Heart left ventricle (tissue), 16 donors: ENCODE data around the gene KLHL12. TPM values are rescaled to one million over a fixed set of nuclear protein-coding genes. Genes with fewer than 3 reads are reported as not detected.

Experiments used
- ATAC-seq, 4 donors: fragments of 200-7000 bp; cut with Tn5 transposase; one replicate each; pipeline ENCODE4 v1.9.1; 2020 to 2022; ENCODE audit warnings: moderate library complexity in 4 of 4, mild to moderate bottlenecking in 3 of 4, moderate number of reproducible peaks in 1 of 4
- DNase-seq, 5 donors: peaks; one replicate each; pipeline ENCODE4 v3.0.0-alpha.2; 2020
- H3K27ac ChIP-seq, 12 donors: fragments of 200-600 bp; sonication (generic) in 4 of 12; one replicate each; pipeline versions ENCODE4 v1.5.0 to v1.8.0; 2016 to 2022; ENCODE audit warnings: mild to moderate bottlenecking in 2 of 12
- H3K27me3 ChIP-seq, 9 donors: fragments of 200-600 bp; sonication (generic) in 2 of 9; one replicate each; pipeline versions ENCODE4 v1.5.1 to v1.8.0; 2016 to 2022; ENCODE audit warnings: mild to moderate bottlenecking in 3 of 9
- H3K36me3 ChIP-seq, 9 donors: fragments of 200-600 bp; sonication (generic) in 2 of 9; one replicate each; pipeline versions ENCODE4 v1.5.0 to v1.8.0; 2018 to 2022; ENCODE audit warnings: mild to moderate bottlenecking in 2 of 9
- H3K4me1 ChIP-seq, 12 donors: fragments of 200-600 bp; sonication (generic) in 4 of 12; one replicate each; pipeline versions ENCODE4 v1.5.0 to v1.8.0; 2016 to 2022; ENCODE audit warnings: mild to moderate bottlenecking in 3 of 12
- H3K4me3 ChIP-seq, 12 donors: fragments of 200-600 bp; sonication (generic) in 4 of 12; one replicate each; pipeline versions ENCODE4 v1.5.0 to v1.8.0; 2017 to 2022; ENCODE audit warnings: mild to moderate bottlenecking in 9 of 12, moderate library complexity in 4 of 12
- H3K9me3 ChIP-seq, 12 donors: fragments of 200-600 bp; sonication (generic) in 4 of 12; one replicate each; pipeline versions ENCODE4 v1.5.0 to v1.8.0; 2016 to 2022; ENCODE audit warnings: mild to moderate bottlenecking in 1 of 12
- CTCF ChIP-seq, 12 donors: fragments of 200-600 bp; sonication (generic) in 4 of 12; IDR thresholded peaks; one replicate each; pipeline versions ENCODE4 v1.5.0 to v1.8.0; 2018 to 2022; ENCODE audit warnings: antibody characterized with exemption in 12 of 12, mild to moderate bottlenecking in 5 of 12
- POLR2A ChIP-seq, 2 donors: fragments of 450-650 bp; IDR thresholded peaks; one replicate each; pipeline ENCODE4 v1.6.1; 2017; ENCODE audit warnings: antibody characterized with exemption in 2 of 2, mild to moderate bottlenecking in 2 of 2, moderate library complexity in 2 of 2
- WGBS, 4 donors: extraction: QIAGEN DNeasy Blood & Tissue Kit in 2 of 4; methylation state at CpG; one replicate each; pipeline versions ENCODE4 v1.1.5 to v1.1.7; 2013 to 2018; 5-methylcytosine and 5-hydroxymethylcytosine counted together
- intact Hi-C, 10 donors: fragments of 100-400 bp; cut with DNase I; formaldehyde crosslinking; loops; one replicate each; pipeline versions ENCODE4 v1.11.1 to v1.14.2; 2022
- polyA plus RNA-seq, 2 donors: library from polyadenylated mRNA; stranded (reverse); fragments of 200-250 nt; gene quantifications; one replicate each; pipeline ENCODE4 v1.2.3, GENCODE V29; 2013
- total RNA-seq, 9 donors: library from RNA; depleted of rRNA in 2 of 9; stranded (reverse); fragments of >200 nt in 2 of 9; fragmentation: NEBNext Ultra II Directional in 3 of 9; extraction: Animal tissue kit (Norgen Biotek cat#: 25700) in 3 of 9; gene quantifications; one replicate each; pipeline versions ENCODE4 v1.1.0 to v1.2.4, GENCODE V29; 2016 to 2023
- donor health status: ischemic (EF 13 %, LVEDD 7.1; RV severe dilation, severe dysfunction).
- donor health status: healthy with polysubstance abuse.
- donor health status: DM: no; HTN: yes; CAD: no.
- donor health status: DM: no; HTN: no; CAD: no.
- donor health status: ischemic (EF 25% LVEDD 6.9; RV normal size, moderate dysfunction).
- donor health status: ischemic (EF 25% LVEDD 5.7; RV mildly dilated, moderate dysfunction).
- donor health status: healthy.
- donor health status: DM: yes; HTN: yes; CAD: no.
- donor health status: ischemic (EF 35%, LVEDD 5.7; RV mildly dilated, moderate dysfunction).
- donor health status: nonischemic (EF 11% LVEDD 7.7; RV severe dilation, severe dysfunction).
- donor health status: DM: yes; HTN: yes; CAD: no.
- donor health status: PGD.
- donor health status: ischemic (EF 29% LVEDD 5.4; RV normal size, mild dysfunction).
- donor health status: nonischemic (EF 23%, LVEDD 6.1; RV moderate dilation, normal function).

KLHL12 gene
- total and polyA plus RNA-seq, 11 donors: 10.4 to 30.1 (median 18.8) TPM

DNA sequence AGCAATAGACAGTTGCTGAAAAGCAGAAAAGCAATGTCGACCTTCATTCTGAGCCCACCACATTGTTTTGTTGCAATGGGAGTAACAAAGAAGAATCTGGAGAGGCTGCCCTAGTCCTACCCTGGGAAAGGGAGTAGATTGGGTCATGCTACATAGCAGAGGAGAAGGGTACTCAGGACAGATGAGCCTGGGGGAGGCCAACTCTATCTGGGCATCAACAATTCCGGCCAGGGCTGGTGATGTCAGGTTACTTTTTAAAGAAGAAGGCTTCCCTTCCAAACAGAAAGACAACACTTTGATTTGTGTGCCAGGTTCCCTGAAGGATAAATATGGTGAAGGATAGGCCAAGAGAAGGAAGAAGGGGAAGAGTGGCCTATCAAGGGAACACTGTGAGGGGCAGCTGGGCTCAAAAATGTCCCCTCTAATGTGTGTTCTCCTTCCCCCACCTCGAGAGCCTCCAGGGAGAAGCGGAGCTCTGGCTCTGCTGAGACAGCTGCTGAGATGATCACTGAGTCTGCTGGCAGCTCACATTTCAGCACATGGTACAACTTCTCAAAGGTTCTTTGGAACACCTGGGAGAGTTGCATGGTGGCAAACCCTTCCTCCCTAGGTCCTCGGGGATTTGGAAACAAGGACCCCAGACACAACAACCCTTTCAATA, 34.3 kb upstream of the KLHL12 start:
- Histone ChIP-seq H3K36me3 (peaks cover 0 to 43% (median 36%) of the 10 kb centered on the region in 9 donors), H3K27ac (peak overlapping the region in 4 of 12 donors; percentile 2 to 42 (median 20)), H3K4me3 (no peak overlapping the region), H3K27me3 (no peaks in the 10 kb centered on the region), H3K9me3 (no peaks in the 10 kb centered on the region), H3K4me1 (peaks cover 2 to 62% (median 36%) of the 10 kb centered on the region in 12 donors)
- no peak for DNase-seq
- no peak for ATAC-seq
- 80 to 90% (median 85%) methylated on average over 5 of the region's 5 CpGs for WGBS, 4 donors
- TF ChIP-seq POLR2A (IDR thresholded peaks at IDR 0.05) (no peak), CTCF (IDR thresholded peaks at IDR 0.05) (no peak)
- intact Hi-C loops: no loop called here

- H3K4me1 ChIP-seq: peaks cover 2 to 67% (median 43%) of the 10 kb centered on the region in 12 donors
- 67 to 79% (median 70%) methylated on average over 1 of the region's 1 CpG for WGBS, 4 donors
- DNase-seq: no peak
- H3K4me3 ChIP-seq: no peak overlapping the region
- peak overlapping the region in 9 of 12 donors; percentile 72 to 99 (median 95) for H3K27ac ChIP-seq
- H3K9me3 ChIP-seq: no peaks in the 10 kb centered on the region
- no peaks in the 10 kb centered on the region for H3K27me3 ChIP-seq
- TF ChIP-seq POLR2A (IDR thresholded peaks at IDR 0.05): no peak
- no peak for TF ChIP-seq CTCF (IDR thresholded peaks at IDR 0.05)
- H3K36me3 ChIP-seq: peaks cover 0 to 38% (median 32%) of the 10 kb centered on the region in 9 donors
- intact Hi-C loops: loop anchor here in 1 of 10 donors (5.0 kb wide), 1 partner anchor 147 kb away; the partner anchor contains the start of gene PCAT6
- no peak for ATAC-seq
Observed at GRCh38 chr1:202959276-202959620, 32.2 kb upstream of the KLHL12 start.

DNA sequence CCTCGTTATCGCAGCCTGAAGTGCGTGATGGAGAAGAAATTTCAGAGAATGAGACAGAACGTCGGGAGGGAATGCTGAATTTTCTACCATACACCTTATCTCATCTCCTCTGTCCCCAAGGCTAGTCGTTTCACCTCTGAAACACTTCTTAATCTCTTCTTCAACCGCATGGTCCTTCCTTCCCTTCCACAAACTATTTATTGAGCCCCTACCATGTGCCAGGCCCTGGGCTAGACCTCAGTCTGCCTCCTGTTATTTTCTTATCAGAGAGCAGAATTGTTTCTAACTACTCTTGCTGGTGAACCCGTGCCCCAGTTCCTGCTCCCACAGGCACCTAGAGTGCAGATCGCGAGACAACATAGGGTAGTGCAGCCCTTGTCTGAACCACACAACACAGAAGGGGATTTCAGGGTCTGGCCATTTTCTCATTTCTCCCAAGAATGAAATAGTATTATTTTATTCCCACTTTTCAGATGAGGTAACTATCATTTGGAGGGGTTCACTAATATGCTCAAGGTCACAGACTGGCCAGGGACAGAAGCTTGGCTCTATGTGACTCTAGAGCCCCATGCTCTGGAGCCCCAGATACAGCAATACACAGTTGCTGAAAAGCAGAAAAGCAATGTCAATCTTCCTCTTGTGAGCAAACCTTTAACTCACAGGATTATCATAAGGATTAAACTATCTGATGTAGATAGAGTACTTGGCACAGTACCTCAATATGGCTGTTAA, 31.7 kb upstream of the KLHL12 start:
- intact Hi-C loops: loop anchor here in 2 of 10 donors (1.0 to 5.0 kb wide), 2 partner anchors 31 to 146 kb away; partner anchors contain the start of genes KLHL12 (in 1 of the 2) and PCAT6 (in 1 of the 2)
- WGBS, 4 donors: 1 to 2% (median 2%) methylated on average over 10 of the region's 10 CpGs
- H3K9me3 ChIP-seq: no peaks in the 10 kb centered on the region
- H3K27me3 ChIP-seq: no peaks in the 10 kb centered on the region
- H3K27ac ChIP-seq: peak overlapping the region; percentile 34 to 99 (median 94)
- H3K36me3 ChIP-seq: peaks cover 0 to 32% (median 27%) of the 10 kb centered on the region in 9 donors
- H3K4me3 ChIP-seq: peak overlapping the region; percentile 92 to 100 (median 98)
- peaks cover 2 to 66% (median 44%) of the 10 kb centered on the region in 12 donors for H3K4me1 ChIP-seq
- TF ChIP-seq CTCF (IDR thresholded peaks at IDR 0.05) (no peak), POLR2A (IDR thresholded peaks at IDR 0.05) (no peak)
- DNase-seq: no peak
- ATAC-seq: peak in 2 of 4 donors; percentile 5 to 8
